Measurements from ENCODE around the gene OR51V1. TPM values are rescaled to one million over a fixed set of nuclear protein-coding genes. Genes with fewer than 3 reads are reported as not detected.
"Not testable (repeated sequence)": the region's sequence is repeated elsewhere in the genome, so short reads cannot be mapped to it uniquely, and the experiment has no call there.

OR51V1 gene
- total RNA-seq (not detected in 2 replicates), polyA plus RNA-seq (not detected in 2 replicates), polyA minus RNA-seq (0.29 TPM in 1 of 2 replicates, not detected in the other)
- not detected for total RNA-seq (2013)

DNA sequence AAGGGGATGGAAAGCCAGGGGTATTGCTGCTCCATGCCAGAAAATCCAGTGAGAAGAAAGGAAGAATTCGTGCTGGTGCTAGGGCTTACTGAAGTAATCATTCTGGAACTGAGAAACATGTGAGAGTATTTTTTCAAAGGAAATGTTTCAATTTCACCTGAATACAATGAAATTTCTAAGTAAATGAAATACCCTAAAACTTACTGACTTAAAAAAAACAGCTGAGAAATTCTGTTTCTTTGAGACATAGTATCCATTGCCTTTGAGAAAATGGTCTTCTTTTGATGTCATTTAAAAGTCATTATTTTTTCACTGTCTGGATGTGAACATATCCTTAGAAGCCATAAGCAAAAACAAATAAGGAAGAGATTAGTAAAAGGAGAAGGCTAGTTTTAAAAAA is at the start of gene OR51V1:
OR51V1 (minus strand) TSS at position 101 of the 400 bp plus-strand sequence; CDS start at position 101, 0 bp downstream.
- intact Hi-C loops (cut with micrococcal nuclease) = no loop called here
- Histone ChIP-seq H2AFZ (ENCODE audit: insufficient read depth, low read depth, low read length, poor library complexity, severe bottlenecking) (no peak within 1 kb of the TSS), H3K9me3 (ENCODE audit: control extremely low read depth in 1 of 3, control insufficient read depth in 2 of 3, insufficient read depth in 1 of 3, low read length in 2 of 3) (no peaks in the 10 kb centered on the region), H3K4me3 (ENCODE audit: control extremely low read depth in 1 of 5, extremely low read depth in 1 of 5, insufficient read depth in 1 of 5, low read depth in 2 of 5, low read length in 4 of 5) (no peak within 1 kb of the TSS), H4K20me1 (ENCODE audit: control insufficient read depth, insufficient read depth, low read length, poor library complexity, severe bottlenecking) (no peaks in the 10 kb centered on the region), H3K9ac (ENCODE audit: low read length) (no peak within 1 kb of the TSS), H3K27me3 (replicated peaks in 1 of 4; ENCODE audit: control extremely low read depth in 1 of 4, control insufficient read depth in 3 of 4, insufficient read depth in 4 of 4, low read length in 3 of 4) (no peaks in the 10 kb centered on the region), H3K4me1 (ENCODE audit: control insufficient read depth in 2 of 2, insufficient read depth in 2 of 2, low read length in 2 of 2) (no peaks in the 10 kb centered on the region), H3K27ac (ENCODE audit: low read length in 2 of 2) (no peak within 1 kb of the TSS), H3K79me2 (ENCODE audit: control insufficient read depth, insufficient read depth, low read length) (no peaks in the 10 kb centered on the region), H3K36me3 (replicated peaks in 1 of 2; ENCODE audit: control extremely low read depth in 1 of 2, control insufficient read depth in 1 of 2, extremely low read depth in 1 of 2, insufficient read depth in 2 of 2, low read length in 1 of 2) (no peaks in the 10 kb centered on the region), H3K4me2 (replicated peaks; ENCODE audit: low read depth, low read length, poor library complexity, severe bottlenecking) (no peak within 1 kb of the TSS)
- ChIA-PET CTCF (no interaction called here), POLR2A (no interaction called here)
- Mint-ChIP-seq H3K4me1 (no peaks in the 10 kb centered on the region), H3K9me3 (ENCODE audit: insufficient read depth) (no peaks in the 10 kb centered on the region), H3K27me3 (no peaks in the 10 kb centered on the region), H3K27ac (no peak within 1 kb of the TSS), H3K4me3 (no peak within 1 kb of the TSS)
- TF ChIP-seq, protein P1, sequence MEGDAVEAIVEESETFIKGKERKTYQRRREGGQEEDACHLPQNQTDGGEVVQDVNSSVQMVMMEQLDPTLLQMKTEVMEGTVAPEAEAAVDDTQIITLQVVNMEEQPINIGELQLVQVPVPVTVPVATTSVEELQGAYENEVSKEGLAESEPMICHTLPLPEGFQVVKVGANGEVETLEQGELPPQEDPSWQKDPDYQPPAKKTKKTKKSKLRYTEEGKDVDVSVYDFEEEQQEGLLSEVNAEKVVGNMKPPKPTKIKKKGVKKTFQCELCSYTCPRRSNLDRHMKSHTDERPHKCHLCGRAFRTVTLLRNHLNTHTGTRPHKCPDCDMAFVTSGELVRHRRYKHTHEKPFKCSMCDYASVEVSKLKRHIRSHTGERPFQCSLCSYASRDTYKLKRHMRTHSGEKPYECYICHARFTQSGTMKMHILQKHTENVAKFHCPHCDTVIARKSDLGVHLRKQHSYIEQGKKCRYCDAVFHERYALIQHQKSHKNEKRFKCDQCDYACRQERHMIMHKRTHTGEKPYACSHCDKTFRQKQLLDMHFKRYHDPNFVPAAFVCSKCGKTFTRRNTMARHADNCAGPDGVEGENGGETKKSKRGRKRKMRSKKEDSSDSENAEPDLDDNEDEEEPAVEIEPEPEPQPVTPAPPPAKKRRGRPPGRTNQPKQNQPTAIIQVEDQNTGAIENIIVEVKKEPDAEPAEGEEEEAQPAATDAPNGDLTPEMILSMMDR (IDR thresholded peaks at IDR 0.05) = no peak
- TF ChIP-seq EZH2 (IDR thresholded peaks at IDR 0.05; ENCODE audit: borderline replicate concordance, insufficient read depth, low read depth, low read length, poor library complexity, severe bottlenecking) = no peak
- no peak for ATAC-seq (ENCODE audit: low read depth)
- DNase-seq = no peak
- 100% methylated on average over 1 of the region's 1 CpG for WGBS (ENCODE audit: insufficient coverage)

- H3K4me1 ChIP-seq (ENCODE audit: control insufficient read depth in 2 of 2, insufficient read depth in 2 of 2, low read length in 2 of 2); H2AFZ ChIP-seq (ENCODE audit: insufficient read depth, low read depth, low read length, poor library complexity, severe bottlenecking); H3K4me1 Mint-ChIP-seq; H3K36me3 ChIP-seq (replicated peaks in 1 of 2; ENCODE audit: control extremely low read depth in 1 of 2, control insufficient read depth in 1 of 2, extremely low read depth in 1 of 2, insufficient read depth in 2 of 2, low read length in 1 of 2); intact Hi-C loops (cut with micrococcal nuclease); H3K9me3 ChIP-seq (ENCODE audit: control extremely low read depth in 1 of 3, control insufficient read depth in 2 of 3, insufficient read depth in 1 of 3, low read length in 2 of 3); ATAC-seq (ENCODE audit: low read depth); H3K4me3 ChIP-seq (ENCODE audit: control extremely low read depth in 1 of 5, extremely low read depth in 1 of 5, insufficient read depth in 1 of 5, low read depth in 2 of 5, low read length in 4 of 5); H4K20me1 ChIP-seq (ENCODE audit: control insufficient read depth, insufficient read depth, low read length, poor library complexity, severe bottlenecking); H3K4me3 Mint-ChIP-seq; DNase-seq; H3K27me3 ChIP-seq (replicated peaks in 1 of 4; ENCODE audit: control extremely low read depth in 1 of 4, control insufficient read depth in 3 of 4, insufficient read depth in 4 of 4, low read length in 3 of 4); H3K9me3 Mint-ChIP-seq (ENCODE audit: insufficient read depth); POLR2A ChIA-PET; H3K4me2 ChIP-seq (replicated peaks; ENCODE audit: low read depth, low read length, poor library complexity, severe bottlenecking); H3K79me2 ChIP-seq (ENCODE audit: control insufficient read depth, insufficient read depth, low read length); H3K9ac ChIP-seq (ENCODE audit: low read length); CTCF ChIA-PET; H3K27ac Mint-ChIP-seq; H3K27ac ChIP-seq (ENCODE audit: low read length in 2 of 2): not testable (repeated sequence)
- peaks cover 15% of the 10 kb centered on the region for H3K27me3 Mint-ChIP-seq
- 100% methylated on average over 1 of the region's 9 CpGs for WGBS (ENCODE audit: insufficient coverage)
These were observed 49.4 kb upstream of the OR51V1 start, which contains the start of gene HBG1 for GRCh38 chr11:5249807-5250396. Gene HBG1, minus strand, starts transcription at chr11:5249857. Its CDS starts 53 bp downstream, at chr11:5249804.

DNA sequence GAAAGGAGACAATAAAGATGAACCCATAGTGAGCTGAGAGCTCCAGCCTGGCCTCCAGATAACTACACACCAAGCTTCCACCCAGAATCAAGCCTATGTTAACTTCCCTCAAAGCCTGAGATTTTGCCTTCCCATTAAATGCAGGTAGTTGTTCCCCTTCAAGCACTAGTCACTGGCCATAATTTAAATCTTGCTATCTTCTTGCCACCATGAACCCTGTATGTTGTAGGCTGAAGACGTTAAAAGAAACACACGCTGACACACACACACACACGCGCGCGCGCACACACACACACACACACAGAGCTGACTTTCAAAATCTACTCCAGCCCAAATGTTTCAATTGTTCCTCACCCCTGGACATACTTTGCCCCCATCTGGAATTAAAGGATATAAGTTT is 48.0 kb upstream of the OR51V1 start:
- H3K27ac ChIP-seq (ENCODE audit: low read length in 2 of 2); H3K4me2 ChIP-seq (replicated peaks; ENCODE audit: low read depth, low read length, poor library complexity, severe bottlenecking); H3K9me3 Mint-ChIP-seq (ENCODE audit: insufficient read depth); H3K79me2 ChIP-seq (ENCODE audit: control insufficient read depth, insufficient read depth, low read length); H3K27me3 ChIP-seq (replicated peaks in 1 of 4; ENCODE audit: control extremely low read depth in 1 of 4, control insufficient read depth in 3 of 4, insufficient read depth in 4 of 4, low read length in 3 of 4); H3K27ac Mint-ChIP-seq; H3K4me3 Mint-ChIP-seq; H3K9ac ChIP-seq (ENCODE audit: low read length); H2AFZ ChIP-seq (ENCODE audit: insufficient read depth, low read depth, low read length, poor library complexity, severe bottlenecking); ATAC-seq (ENCODE audit: low read depth); POLR2A ChIA-PET; CTCF ChIA-PET; intact Hi-C loops (cut with micrococcal nuclease); H3K9me3 ChIP-seq (ENCODE audit: control extremely low read depth in 1 of 3, control insufficient read depth in 2 of 3, insufficient read depth in 1 of 3, low read length in 2 of 3); DNase-seq; H4K20me1 ChIP-seq (ENCODE audit: control insufficient read depth, insufficient read depth, low read length, poor library complexity, severe bottlenecking); H3K36me3 ChIP-seq (replicated peaks in 1 of 2; ENCODE audit: control extremely low read depth in 1 of 2, control insufficient read depth in 1 of 2, extremely low read depth in 1 of 2, insufficient read depth in 2 of 2, low read length in 1 of 2); H3K4me3 ChIP-seq (ENCODE audit: control extremely low read depth in 1 of 5, extremely low read depth in 1 of 5, insufficient read depth in 1 of 5, low read depth in 2 of 5, low read length in 4 of 5); H3K4me1 ChIP-seq (ENCODE audit: control insufficient read depth in 2 of 2, insufficient read depth in 2 of 2, low read length in 2 of 2); H3K4me1 Mint-ChIP-seq: not testable (repeated sequence)
- WGBS (ENCODE audit: insufficient coverage) = no CpG with 5 or more reads among the region's 7 CpGs
- peaks cover 21% of the 10 kb centered on the region for H3K27me3 Mint-ChIP-seq

All from B cell (primary cell).